Neural cell (in vitro differentiated cells): Measurements from ENCODE around the gene CHRDL2.

Source experiments
- CTCF ChIP-seq: fragments of 450-650 bp; IDR thresholded peaks from 2 replicates; pipeline ENCODE4 v1.5.1; 2014; ENCODE audit warnings: antibody characterized with exemption, mild to moderate bottlenecking, moderate library complexity; ENCODE audit not compliant: poor library complexity, severe bottlenecking
- EP300 ChIP-seq: fragments of 450-650 bp; conservative IDR thresholded peaks from 2 replicates; pipeline ENCODE4 v1.6.1; 2014; ENCODE audit warnings: antibody characterized with exemption, mild to moderate bottlenecking, moderate library complexity; ENCODE audit not compliant: poor library complexity, severe bottlenecking
- EZH2 ChIP-seq: fragments of 200-600, 300-800 bp; shearing (Covaris generic), sonication (generic); IDR thresholded peaks from 2 replicates; pipeline ENCODE4 v1.6.1; 2014; ENCODE audit warnings: antibody characterized with exemption, low read length, borderline replicate concordance, mild to moderate bottlenecking; ENCODE audit not compliant: insufficient read depth, poor library complexity, severe bottlenecking
- MXI1 ChIP-seq: fragments of 450-650 bp; conservative IDR thresholded peaks from 2 replicates; pipeline ENCODE4 v1.6.1; 2014; ENCODE audit warnings: antibody characterized with exemption, mild to moderate bottlenecking; ENCODE audit not compliant: poor library complexity, severe bottlenecking
- POLR2AphosphoS5 ChIP-seq: IDR thresholded peaks from 2 replicates; pipeline ENCODE4 v1.6.1; 2012
- RAD21 ChIP-seq: fragments of 450-650 bp; conservative IDR thresholded peaks from 2 replicates; pipeline ENCODE4 v1.6.1; 2014; ENCODE audit warnings: antibody characterized with exemption, mild to moderate bottlenecking, moderate library complexity
- REST ChIP-seq: IDR thresholded peaks from 2 replicates; pipeline ENCODE4 v1.6.1; 2012; ENCODE audit warnings: borderline replicate concordance
- SMC3 ChIP-seq: fragments of 450-650 bp; conservative IDR thresholded peaks from 2 replicates; pipeline ENCODE4 v1.6.1; 2014; ENCODE audit warnings: antibody characterized with exemption, mild to moderate bottlenecking, moderate library complexity; ENCODE audit not compliant: poor library complexity
- TAF1 ChIP-seq: IDR thresholded peaks from 2 replicates; pipeline ENCODE4 v1.6.1; 2012; ENCODE audit warnings: low read depth

GRCh38 chr11:74699615-74700396, 31.4 kb downstream of the CHRDL2 start:
- TF ChIP-seq CTCF = no peak
- no peak for TF ChIP-seq REST
- TF ChIP-seq MXI1 = no peak
- no peak for TF ChIP-seq EZH2
- TF ChIP-seq POLR2AphosphoS5 = no peak
- no peak for TF ChIP-seq SMC3
- no peak for TF ChIP-seq RAD21
- TF ChIP-seq EP300 = no peak
- no peak for TF ChIP-seq TAF1
